Stimulated activated effector memory CD8-positive, alpha-beta T cell treated with anti-CD3 and anti-CD28 coated beads, Interleukin-12 subunit alpha, Interleukin-12 subunit beta, amount 100 ng/mL, for 72 hours (primary cell): Measurements from ENCODE around the gene SPNS3.
A peak's percentile ranks its signal among the peaks of the same experiment; 100 is the strongest.

ENCODE experiments used
- ATAC-seq: fragments of 150-1000 bp; cut with Tn5 transposase; 2 replicates; pipeline ENCODE4 v1.10.0; 2021
- DNase-seq, 2 donors: peaks; one replicate each; pipeline ENCODE4 v3.0.0; 2021 to 2022; ENCODE audit warnings: low spot score in 2 of 2
- H3K27ac Mint-ChIP-seq: one replicate; pipeline ENCODE4 v1.8.0; 2022; ENCODE audit warnings: mild to moderate bottlenecking, mixed read lengths
- H3K36me3 Mint-ChIP-seq: one replicate; pipeline ENCODE4 v1.8.0; 2022; ENCODE audit warnings: mild to moderate bottlenecking, mixed read lengths
- H3K4me1 Mint-ChIP-seq: one replicate; pipeline ENCODE4 v1.8.0; 2022; ENCODE audit warnings: mixed read lengths
- H3K4me3 Mint-ChIP-seq: one replicate; pipeline ENCODE4 v1.8.0; 2022; ENCODE audit warnings: mild to moderate bottlenecking, mixed read lengths
- H3K9me3 Mint-ChIP-seq: one replicate; pipeline ENCODE4 v1.8.0; 2022; ENCODE audit warnings: mixed read lengths

SPNS3 gene

DNA sequence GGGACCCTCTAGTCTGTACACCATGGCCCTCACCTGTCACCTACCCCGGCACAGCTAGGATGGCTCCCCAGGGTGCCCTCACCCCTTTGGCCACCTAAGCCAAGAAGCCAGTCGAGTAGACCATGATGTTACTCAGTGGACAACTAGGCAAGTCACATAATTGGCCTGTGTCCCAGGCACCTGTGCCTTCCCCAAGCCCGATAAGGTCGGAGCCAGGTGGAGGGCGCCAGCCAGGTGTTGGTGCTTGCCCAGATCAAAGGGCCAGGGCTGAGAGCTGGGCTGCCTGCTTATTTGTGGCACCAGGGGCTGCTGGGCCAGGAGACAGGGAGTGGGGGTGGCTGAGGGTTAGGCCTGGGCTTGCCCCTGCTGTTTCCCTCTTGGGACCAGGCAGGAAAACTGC is 81.8 kb downstream of the SPNS3 start:
- H3K4me3 Mint-ChIP-seq: no peak overlapping the region
- H3K36me3 Mint-ChIP-seq: no peaks in the 10 kb centered on the region
- no peaks in the 10 kb centered on the region for H3K9me3 Mint-ChIP-seq
- no peak overlapping the region for H3K27ac Mint-ChIP-seq
- no peak for ATAC-seq
- DNase-seq: no peak
- H3K4me1 Mint-ChIP-seq: peaks cover 3% of the 10 kb centered on the region

DNA sequence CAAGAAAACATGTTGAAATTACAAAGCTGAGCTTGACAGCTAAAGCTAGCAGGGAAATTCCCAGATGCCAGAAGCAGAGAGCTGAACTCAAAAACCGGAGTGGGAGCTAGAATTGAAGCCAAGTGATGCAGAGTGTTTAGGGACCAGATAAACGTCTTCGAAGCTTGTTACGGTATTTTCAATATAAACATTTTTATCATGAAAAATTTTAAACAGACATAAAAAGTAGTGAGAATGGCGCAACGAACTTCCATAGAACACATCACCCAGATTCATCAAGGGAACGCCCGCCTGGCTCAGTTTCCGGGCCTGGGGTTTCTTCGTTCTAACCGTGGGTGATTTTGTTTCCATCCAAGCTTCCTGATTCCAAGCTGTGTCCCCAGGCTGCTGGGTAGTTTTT is 83.0 kb downstream of the SPNS3 start:
- Mint-ChIP-seq H3K27ac (no peak overlapping the region), H3K36me3 (no peaks in the 10 kb centered on the region), H3K4me1 (no peaks in the 10 kb centered on the region), H3K4me3 (no peak overlapping the region), H3K9me3 (no peaks in the 10 kb centered on the region)
- ATAC-seq (no peak), DNase-seq (no peak)

DNA sequence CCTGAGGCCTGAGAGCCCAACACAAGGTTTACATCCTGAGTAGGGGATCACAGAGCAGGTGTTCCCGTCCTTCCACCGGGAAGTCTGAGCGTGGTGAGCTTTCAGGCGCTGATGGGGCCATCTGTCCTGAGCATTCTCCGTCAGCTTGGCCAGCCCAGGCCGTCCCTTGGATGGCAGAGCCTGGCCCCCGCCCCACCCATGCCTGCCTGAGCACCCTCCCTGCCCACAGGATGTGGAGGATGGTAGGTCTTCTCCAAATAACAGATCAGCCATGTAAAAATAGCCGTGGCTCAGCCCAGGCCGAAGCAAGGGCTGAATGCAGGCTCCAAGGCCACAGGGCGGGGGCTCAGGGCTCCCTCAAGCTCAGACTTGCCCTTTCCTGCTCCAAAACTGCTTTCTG is 85.2 kb downstream of the SPNS3 start:
- ATAC-seq (no peak), DNase-seq (no peak)
- Mint-ChIP-seq H3K4me1 (no peaks in the 10 kb centered on the region), H3K27ac (no peak overlapping the region), H3K4me3 (no peak overlapping the region), H3K36me3 (no peaks in the 10 kb centered on the region), H3K9me3 (no peaks in the 10 kb centered on the region)

DNA sequence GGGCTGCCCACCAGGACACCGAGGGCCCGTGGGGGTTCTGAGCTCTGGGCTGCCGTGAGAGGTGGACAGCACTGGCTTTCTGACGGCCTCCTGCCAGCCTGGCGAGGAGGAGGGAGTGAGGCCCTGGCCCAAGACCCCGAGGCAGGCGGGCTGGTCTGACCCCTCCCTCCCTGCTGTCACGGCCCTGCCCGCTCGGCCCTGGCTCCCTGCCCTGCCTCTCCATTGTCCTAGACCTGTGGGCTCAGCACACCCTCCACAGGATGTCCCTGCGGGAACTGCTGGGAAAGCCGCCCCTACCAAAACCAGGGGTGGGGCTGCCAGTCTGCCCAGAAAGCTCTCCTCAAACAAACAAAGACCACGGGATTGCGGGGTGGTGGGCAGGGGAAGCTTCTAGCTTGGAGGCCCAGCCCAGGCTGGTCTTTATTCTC is 85.6 kb downstream of the SPNS3 start:
- Mint-ChIP-seq H3K36me3 (no peaks in the 10 kb centered on the region), H3K4me3 (no peak overlapping the region), H3K4me1 (no peaks in the 10 kb centered on the region), H3K27ac (no peak overlapping the region), H3K9me3 (no peaks in the 10 kb centered on the region)
- DNase-seq: no peak
- ATAC-seq: no peak

DNA sequence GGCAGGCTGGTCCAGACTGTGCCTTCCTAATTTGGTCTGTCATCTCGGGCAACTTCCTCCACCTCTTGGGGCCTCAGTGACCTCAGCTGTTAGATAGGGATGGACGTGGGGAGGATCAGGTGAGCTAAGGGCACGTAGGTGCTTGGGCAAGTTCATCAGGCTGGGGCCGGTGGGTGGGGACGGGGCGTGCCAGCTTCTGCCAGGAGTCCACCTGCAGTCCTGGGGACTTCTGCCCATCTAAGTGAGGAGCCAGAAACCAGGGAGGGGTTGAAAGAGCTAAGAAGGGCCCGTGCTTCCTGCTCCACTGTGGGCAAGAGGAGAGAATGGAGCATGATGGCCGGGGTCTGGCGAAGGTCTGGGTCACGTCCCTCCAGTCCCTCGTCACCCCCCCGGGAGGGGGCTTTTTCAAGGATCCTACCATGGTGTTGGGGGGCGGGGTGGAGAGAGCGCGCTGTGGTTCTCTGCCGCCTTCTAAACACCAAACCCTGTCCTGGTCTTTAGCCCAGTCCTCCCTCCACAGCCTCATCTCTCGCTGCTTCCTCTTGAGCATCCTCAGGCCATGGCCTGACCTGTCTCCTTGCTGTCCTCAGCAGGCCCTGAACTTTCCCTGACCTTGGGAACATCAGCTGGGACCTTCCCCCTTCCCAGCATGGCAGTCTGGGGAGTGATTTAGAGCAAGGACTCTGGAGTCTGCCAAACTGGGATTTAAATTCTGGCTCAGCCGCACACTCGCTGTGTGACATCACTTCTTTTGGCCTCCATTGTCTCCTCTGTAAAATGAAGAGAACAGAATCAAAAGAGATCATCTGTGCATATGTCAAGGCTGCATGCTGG is 86.5 kb downstream of the SPNS3 start:
- no peak for ATAC-seq
- Mint-ChIP-seq H3K4me1 (no peaks in the 10 kb centered on the region), H3K4me3 (no peak overlapping the region), H3K36me3 (no peaks in the 10 kb centered on the region), H3K27ac (no peak overlapping the region), H3K9me3 (no peaks in the 10 kb centered on the region)
- no peak for DNase-seq

DNA sequence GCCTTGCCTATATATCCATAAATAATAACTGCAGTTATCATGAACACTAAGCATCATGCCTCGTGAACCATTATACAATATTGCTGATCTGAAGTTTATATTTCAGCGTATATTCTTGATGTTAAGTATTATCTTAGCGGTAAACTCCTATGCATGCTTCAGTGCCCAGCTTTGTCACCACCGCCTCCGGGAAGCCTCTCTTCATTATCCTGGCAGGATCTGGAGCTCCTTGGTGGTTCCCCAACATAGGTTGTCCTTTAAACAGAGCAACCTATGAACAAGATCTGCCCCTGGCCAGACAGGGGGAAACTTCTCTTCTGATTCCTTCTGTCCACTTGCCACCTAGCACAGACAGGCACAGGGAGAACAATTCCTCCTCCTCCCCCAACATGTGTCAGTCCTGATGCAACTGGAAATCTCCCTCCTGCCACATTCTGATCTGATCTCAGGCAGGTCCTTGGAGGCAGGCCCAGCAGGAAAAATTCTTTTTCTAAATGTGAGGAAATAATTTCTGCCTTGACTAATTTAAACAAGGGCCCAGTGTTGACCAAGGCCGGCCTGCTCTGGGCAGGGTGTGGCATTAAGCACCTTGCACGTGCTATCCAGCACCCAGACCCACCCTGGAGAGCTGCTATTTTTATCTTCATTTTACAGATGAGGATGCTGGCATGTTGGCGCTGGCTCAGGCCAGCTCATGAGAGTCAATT is 87.3 kb downstream of the SPNS3 start:
- Mint-ChIP-seq H3K9me3 (no peaks in the 10 kb centered on the region), H3K36me3 (no peaks in the 10 kb centered on the region), H3K27ac (no peak overlapping the region), H3K4me3 (no peak overlapping the region), H3K4me1 (no peaks in the 10 kb centered on the region)
- ATAC-seq (no peak), DNase-seq (no peak)

DNA sequence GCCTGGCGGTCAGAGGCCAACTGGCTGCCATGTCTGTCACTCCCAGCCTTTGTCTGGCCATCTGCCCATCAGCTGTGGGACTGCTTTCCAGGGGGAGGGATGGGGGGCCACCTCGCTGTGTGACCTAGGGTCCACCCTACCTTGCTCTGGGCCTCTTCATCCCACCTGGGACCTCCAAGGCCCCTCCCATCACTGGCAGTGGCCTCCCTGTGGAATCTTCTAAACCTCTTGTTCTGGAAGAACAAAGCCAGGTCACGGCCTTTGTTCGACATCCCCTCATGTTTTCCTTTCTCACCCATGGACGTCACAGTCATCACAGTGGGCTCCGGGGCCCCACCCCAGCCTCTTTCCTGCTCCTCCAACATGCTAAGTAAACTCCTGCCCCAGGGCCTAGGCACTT is 88.9 kb downstream of the SPNS3 start:
- Mint-ChIP-seq H3K27ac (no peak overlapping the region), H3K4me1 (no peaks in the 10 kb centered on the region), H3K36me3 (no peaks in the 10 kb centered on the region), H3K9me3 (no peaks in the 10 kb centered on the region), H3K4me3 (no peak overlapping the region)
- DNase-seq (no peak), ATAC-seq (no peak)

DNA sequence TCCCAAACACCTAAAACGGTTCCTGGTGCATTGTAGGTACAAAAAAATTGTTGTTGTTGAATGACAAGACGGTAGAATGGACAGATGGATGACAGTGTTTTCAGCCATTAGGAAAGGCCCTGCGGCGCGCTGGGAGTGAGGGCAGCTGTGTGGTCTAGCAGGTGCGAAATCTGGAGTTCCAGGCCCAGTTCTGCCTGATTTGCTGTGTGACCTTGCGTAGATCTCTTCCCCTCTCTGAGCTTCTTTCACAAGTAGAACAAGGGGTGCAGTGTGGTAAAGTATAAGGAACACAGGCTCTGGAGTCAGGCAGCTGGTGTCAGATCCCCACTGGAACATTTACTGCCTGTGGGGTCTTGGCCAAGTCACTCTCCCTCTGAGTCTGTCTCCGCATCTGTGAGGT is 90.2 kb downstream of the SPNS3 start:
- no peak overlapping the region for H3K4me3 Mint-ChIP-seq
- no peaks in the 10 kb centered on the region for H3K4me1 Mint-ChIP-seq
- peak overlapping the region; percentile 37 for H3K27ac Mint-ChIP-seq
- no peaks in the 10 kb centered on the region for H3K36me3 Mint-ChIP-seq
- no peak for DNase-seq
- no peaks in the 10 kb centered on the region for H3K9me3 Mint-ChIP-seq
- no peak for ATAC-seq

DNA sequence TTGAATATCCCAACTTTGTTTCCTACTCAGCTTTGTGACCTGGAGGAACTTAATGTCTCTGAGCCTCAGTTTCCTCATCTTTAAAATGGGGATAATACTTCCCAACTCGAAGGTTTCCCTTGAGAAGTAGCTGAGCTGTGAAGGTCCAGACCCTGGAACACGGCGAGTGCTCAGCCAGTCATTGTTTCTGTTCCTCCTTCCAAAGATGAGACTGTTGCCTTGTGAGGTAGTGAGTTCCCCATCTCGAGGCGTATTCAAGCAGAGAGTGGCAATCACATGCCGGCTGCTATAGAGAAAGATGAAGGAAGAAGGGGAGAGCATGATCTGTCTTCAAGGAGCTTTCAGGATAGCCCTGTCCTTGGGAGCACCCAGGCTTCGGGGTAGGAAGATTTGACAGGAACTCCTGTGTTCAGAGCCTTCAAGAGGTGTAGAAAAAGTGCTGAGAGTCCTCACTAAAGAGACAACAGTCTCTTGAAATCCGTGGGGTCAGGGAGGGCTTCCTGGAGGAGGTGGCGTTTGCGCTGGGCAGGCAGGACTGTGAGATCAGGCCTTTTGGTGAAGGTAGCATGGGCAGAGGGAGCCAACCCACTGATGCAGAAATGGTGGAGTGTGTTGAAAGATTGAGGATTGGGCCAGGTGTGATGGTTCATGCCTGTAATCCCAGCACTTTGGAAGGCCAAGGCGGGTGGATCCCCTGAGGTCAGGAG is 92.1 kb downstream of the SPNS3 start:
- Mint-ChIP-seq H3K4me3 (no peak overlapping the region), H3K4me1 (no peaks in the 10 kb centered on the region), H3K9me3 (no peaks in the 10 kb centered on the region), H3K27ac (no peak overlapping the region), H3K36me3 (no peaks in the 10 kb centered on the region)
- ATAC-seq (no peak), DNase-seq (no peak)

DNA sequence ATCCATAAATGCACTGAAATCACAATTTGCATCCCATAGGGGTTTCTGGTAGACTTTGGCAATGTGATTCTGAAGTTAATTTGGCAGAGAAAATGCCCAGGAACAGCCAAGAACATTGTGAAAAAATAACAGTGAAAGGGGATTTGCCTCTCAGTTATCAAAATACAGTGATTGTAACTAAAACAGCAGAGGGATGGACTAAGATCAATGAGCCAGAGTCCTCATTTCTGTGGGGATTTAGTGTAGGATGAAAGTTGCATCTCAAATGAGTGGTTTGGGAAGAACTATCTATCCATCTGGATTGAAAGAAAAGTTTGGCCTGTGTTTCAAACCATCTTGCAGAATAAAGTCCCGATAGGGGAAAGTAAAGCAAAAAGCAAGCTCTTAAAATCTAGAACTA is 93.4 kb downstream of the SPNS3 start:
- ATAC-seq (no peak), DNase-seq (no peak)
- Mint-ChIP-seq H3K9me3 (no peaks in the 10 kb centered on the region), H3K4me3 (no peak overlapping the region), H3K4me1 (no peaks in the 10 kb centered on the region), H3K27ac (no peak overlapping the region), H3K36me3 (peaks cover 5% of the 10 kb centered on the region)

DNA sequence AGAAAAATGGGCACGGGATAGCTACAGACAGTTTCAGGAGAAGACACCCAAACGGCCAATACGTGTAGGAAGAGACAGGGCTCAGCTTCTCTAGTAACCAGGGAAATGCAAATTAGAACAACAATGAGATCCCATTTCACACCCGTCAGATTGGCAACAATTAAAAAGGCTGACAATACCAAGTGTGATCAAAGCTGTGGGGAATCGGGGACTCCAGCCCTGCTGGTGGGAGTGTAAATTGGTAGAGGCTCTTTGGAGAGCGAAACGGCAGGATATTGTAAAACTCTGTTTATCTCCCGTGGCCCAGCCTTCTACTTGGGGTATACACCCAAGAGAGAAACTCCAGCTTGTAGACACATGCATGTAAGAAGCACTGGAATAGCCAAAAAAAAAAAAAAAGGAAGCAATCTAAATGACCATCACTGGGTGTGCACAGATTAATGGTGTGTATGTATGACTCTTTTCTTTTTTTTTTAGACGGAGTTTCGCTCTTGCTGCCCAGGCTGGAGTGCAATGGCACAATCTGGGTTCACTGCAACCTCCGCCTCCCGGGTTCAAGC is 93.9 kb downstream of the SPNS3 start:
- peaks cover 8% of the 10 kb centered on the region for H3K36me3 Mint-ChIP-seq
- H3K27ac Mint-ChIP-seq: no peak overlapping the region
- no peak for ATAC-seq
- H3K9me3 Mint-ChIP-seq: no peaks in the 10 kb centered on the region
- DNase-seq: no peak
- no peaks in the 10 kb centered on the region for H3K4me1 Mint-ChIP-seq
- H3K4me3 Mint-ChIP-seq: no peak overlapping the region

DNA sequence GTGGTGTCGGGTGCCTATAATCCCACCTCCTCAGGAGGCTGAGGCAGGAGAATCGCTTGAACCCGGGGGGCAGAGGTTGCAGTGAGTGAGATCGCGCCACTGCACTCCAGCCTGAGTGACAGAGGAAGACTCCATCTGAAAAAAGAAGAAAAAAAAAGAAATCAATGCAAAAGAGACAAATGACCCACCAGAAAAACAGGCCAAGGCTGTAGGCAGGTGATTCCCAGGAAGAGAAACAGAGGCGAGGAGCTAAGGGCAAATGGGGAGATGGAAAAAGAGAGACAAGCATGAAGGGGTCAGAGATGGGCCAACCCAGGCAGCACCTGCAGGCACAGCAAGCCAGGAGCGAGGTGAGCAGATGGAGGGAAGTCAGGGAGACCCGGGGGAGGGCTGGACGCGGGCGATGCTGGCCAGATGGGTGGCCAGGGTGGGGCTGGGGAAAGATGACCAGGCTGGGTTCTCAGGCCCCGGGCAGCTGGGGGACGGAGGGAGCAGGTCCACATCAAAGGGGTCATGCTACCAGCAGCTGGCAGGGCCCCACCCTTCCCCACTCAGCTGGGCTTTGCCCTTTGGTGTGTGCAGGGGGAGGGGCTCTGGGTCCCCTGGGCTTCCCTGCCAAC is 95.9 kb downstream of the SPNS3 start:
- Mint-ChIP-seq H3K27ac (peak overlapping the region; percentile 60), H3K9me3 (no peaks in the 10 kb centered on the region), H3K4me1 (no peaks in the 10 kb centered on the region), H3K36me3 (peaks cover 13% of the 10 kb centered on the region), H3K4me3 (no peak overlapping the region)
- ATAC-seq (no peak), DNase-seq (no peak)

DNA sequence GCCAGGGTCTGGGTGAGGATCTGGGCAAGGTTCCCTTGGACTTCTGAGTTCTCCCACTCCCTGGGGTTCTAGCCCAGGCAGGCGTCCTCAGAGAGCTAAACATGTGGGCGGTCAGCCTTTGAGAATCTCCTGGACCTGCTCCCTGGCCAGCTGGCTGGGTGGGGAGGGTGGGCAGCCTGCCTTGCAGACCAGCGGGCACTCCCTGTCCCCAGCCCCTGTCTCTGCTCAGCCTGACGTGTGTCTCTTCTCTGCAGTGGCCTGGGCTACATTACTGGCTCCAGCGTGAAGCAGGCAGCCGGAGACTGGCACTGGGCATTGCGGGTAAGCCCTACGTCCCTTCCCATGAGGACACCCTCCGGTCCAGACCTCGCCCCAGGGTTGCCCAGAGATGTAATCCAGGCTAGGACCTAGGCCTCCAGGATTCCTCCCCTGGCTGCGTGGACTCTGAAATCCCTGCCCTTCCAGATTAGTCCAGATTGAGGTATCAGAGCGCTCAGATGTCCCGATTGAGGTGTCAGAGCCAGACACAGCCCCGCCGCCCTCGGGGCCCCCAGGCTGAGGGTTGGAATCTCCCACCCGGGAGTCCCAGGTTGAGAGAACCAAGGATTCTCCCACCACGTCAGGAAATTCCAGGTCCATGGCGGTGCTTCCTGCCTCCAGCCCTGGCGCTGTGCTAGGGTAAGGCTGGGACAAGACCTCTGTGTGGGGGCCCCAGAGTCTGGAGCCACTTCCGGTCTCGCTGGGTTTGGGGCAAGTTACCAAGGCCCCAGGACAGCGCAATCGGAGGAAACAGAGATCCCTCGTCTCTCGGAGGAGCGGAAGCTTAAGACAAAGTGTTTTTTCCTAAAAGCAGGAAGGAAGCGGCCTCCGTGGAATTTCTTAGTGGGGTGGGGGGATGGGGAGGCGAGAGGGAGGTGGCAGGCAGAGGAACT is 97.3 kb downstream of the SPNS3 start:
- no peak for DNase-seq
- Mint-ChIP-seq H3K9me3 (no peaks in the 10 kb centered on the region), H3K36me3 (peaks cover 13% of the 10 kb centered on the region), H3K4me3 (no peak overlapping the region), H3K4me1 (no peaks in the 10 kb centered on the region), H3K27ac (no peak overlapping the region)
- ATAC-seq: no peak

DNA sequence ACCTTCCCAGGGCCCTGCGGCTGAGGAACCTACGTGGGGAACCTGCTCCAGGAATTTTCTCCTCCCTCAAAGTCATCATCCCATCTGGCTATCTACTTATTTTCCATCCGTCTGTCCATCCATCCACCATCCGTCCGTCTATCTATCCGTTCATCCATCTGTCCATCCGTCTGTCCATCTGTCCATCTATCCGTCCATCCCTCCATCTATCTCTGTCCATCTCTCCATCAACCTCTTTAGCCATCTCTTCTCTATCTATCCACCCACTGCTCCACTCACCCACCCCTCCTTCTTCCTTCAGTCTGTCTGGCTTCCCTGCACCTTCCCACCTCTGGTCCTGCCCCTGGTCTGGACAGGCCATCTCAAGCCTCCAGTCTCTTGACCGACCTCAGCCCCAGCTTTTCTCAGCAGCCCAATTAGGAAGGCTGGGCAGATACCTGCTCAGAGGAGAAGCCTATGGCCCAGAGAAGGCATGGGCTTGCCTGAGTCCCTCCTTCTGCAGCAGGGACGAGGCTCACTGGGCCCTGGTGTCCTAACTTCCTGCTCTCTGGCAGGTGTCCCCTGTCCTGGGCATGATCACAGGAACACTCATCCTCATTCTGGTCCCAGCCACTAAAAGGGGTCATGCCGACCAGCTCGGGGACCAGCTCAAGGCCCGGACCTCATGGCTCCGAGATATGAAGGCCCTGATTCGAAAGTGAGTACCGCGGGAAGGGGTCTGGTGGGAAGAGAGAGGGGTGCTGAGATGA is 98.4 kb downstream of the SPNS3 start:
- no peak for ATAC-seq
- Mint-ChIP-seq H3K4me3 (no peak overlapping the region), H3K9me3 (no peaks in the 10 kb centered on the region), H3K27ac (no peak overlapping the region), H3K4me1 (no peaks in the 10 kb centered on the region), H3K36me3 (peaks cover 13% of the 10 kb centered on the region)
- no peak for DNase-seq
